AG04449 (cell line): ENCODE data around the gene SPEM1.
A peak's percentile ranks its signal among the peaks of the same experiment; 100 is the strongest.

ENCODE experiments used
- CTCF ChIA-PET: fragments of 350-600 bp; formaldehyde crosslinking; extraction: SDS; loops from one replicate; lab custom pipeline; 2021; ENCODE audit warnings: antibody characterized with exemption; lab: Yijun Ruan, JAX
- POLR2A ChIA-PET: fragments of 400-600, 350-600 bp; formaldehyde crosslinking; extraction: SDS; loops from one replicate; lab custom pipeline; 2020; ENCODE audit warnings: antibody characterized with exemption, inconsistent platforms; lab: Yijun Ruan, JAX
- DNase-seq: peaks from one replicate; pipeline ENCODE4 v3.0.0-alpha.2; 2010; ENCODE audit warnings: low read depth, low spot score
- H3K4me3 ChIP-seq: 2 replicates; pipeline ENCODE4 v1.5.1; 2011; ENCODE audit warnings: low read depth, mild to moderate bottlenecking, control low read depth, low read length
- TF ChIP-seq, protein P1 (sequence below): IDR thresholded peaks from one replicate; pipeline ENCODE4 v1.5.1; 2011; ENCODE audit warnings: mild to moderate bottlenecking, moderate library complexity, low read length, control low read depth, inconsistent platforms; ENCODE audit not compliant: insufficient read depth; ENCODE audit errors: missing control alignments

The SPEM1 gene

DNA sequence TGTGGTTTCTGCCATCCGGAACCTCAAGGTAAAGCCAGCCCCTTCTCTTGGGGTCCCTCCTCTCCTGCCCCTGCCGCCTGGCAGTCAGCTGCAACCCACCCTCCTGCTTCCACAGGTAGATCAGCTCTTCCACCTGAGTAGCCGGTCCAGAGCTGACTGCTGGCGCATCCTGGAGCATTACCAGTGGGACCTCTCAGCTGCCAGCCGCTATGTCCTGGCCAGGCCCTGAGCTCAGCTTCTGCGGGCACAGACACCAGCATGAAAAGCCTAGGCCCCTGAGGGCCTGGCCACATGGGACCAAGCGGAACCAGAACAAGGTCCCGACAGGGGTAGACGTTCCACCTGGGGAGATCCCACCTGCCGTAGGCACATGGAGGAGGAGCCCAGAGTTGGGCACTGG, 31.3 kb upstream of the SPEM1 start:
- ChIA-PET POLR2A (interaction anchor here (0.8 to 1.3 kb wide), 2 partner anchors 9 to 15 kb away, joined by 3 to 4 read pairs; partner anchors contain the start of gene TMEM256), CTCF (interaction anchor here (0.7 to 1.4 kb wide), 8 partner anchors 8 to 48 kb away, joined by 3 to 6 read pairs (median 4); partner anchors contain the start of genes TMEM256, TMEM95 and TNK1)
- TF ChIP-seq, protein P1, sequence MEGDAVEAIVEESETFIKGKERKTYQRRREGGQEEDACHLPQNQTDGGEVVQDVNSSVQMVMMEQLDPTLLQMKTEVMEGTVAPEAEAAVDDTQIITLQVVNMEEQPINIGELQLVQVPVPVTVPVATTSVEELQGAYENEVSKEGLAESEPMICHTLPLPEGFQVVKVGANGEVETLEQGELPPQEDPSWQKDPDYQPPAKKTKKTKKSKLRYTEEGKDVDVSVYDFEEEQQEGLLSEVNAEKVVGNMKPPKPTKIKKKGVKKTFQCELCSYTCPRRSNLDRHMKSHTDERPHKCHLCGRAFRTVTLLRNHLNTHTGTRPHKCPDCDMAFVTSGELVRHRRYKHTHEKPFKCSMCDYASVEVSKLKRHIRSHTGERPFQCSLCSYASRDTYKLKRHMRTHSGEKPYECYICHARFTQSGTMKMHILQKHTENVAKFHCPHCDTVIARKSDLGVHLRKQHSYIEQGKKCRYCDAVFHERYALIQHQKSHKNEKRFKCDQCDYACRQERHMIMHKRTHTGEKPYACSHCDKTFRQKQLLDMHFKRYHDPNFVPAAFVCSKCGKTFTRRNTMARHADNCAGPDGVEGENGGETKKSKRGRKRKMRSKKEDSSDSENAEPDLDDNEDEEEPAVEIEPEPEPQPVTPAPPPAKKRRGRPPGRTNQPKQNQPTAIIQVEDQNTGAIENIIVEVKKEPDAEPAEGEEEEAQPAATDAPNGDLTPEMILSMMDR, result no peak
- no peak overlapping the region for H3K4me3 ChIP-seq
- no peak for DNase-seq

DNA sequence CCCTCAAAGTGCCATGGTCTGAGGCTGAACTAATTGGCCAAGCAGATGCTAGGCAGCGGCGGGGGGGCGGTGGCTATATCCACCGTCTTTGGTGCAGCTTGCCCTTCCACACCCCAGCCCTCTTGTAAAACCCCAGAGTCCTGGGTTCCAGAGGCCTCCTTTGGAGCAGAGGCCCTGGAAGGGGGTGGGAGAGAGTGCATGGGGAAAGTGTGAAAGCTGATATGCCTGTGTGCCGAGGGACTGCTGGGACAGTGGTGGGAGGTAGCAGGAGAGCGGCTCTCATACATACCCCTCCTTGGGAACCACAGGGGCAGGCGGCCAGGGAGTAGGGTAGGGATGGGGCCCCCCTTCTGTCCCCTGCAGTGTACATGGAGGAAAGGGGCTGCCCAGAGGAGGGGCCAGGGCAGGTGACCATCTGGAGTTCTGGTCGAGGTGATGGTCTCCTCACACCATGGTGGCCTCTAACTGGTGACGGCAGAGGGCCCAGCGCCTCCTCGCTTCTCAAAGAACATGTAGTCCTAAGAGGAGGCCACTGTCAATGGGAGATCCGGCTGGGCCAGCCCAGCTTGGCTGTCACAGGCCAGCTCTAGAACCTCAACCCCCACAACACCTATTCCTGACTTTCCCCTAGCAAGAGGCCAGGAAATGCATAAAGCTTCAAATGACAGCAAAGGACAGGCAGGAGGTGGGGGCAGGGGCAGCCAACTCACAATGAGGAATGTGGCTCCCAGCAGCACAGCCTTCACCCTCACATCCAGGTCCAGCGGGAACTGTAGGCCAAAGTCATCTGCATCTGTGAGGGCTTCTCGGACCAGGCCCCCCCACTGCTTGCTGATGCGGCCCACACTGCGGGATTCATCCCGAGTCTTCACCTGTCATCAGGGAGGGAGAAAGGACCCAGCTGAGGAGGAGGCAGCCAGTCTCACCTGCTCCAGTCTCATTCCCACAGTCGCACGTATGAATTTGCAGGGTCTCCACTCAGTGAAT, 29.9 kb upstream of the SPEM1 start:
- TF ChIP-seq, protein P1, result no peak
- CTCF ChIA-PET, result interaction anchor here (0.8 to 1.2 kb wide), 2 partner anchors 10 kb away, joined by 3 read pairs; partner anchors contain the start of gene TNK1
- DNase-seq, result no peak
- POLR2A ChIA-PET, result interaction anchor here (0.6 to 0.8 kb wide), 2 partner anchors 10 to 14 kb away, joined by 3 read pairs; partner anchors contain the start of gene TMEM256
- no peak overlapping the region for H3K4me3 ChIP-seq

DNA sequence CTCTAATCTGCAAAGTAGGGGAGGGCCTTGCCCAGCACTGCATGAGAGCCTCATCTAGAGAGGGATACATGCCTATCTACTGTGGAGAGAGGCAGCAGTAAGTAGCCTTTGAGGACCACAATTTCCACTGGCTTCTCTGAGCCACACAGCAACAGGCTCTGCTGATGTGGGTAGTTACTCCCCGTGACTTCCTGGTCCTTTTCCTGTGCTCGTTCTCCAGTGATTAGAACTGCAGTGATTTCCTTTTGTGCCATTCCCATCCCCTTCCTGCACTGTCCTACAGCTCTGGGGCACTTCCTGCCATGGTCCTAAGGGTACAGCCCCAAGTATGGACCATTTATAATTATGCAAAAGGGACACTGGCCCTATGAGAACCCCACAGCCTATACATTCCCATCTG, 28.8 kb upstream of the SPEM1 start:
- ChIA-PET CTCF (interaction anchor here (0.8 kb wide), 1 partner anchor 11 kb away, joined by 3 read pairs; the partner anchor contains the start of gene TNK1), POLR2A (no interaction called here)
- no peak for DNase-seq
- TF ChIP-seq, protein P1, result no peak
- no peak overlapping the region for H3K4me3 ChIP-seq

DNA sequence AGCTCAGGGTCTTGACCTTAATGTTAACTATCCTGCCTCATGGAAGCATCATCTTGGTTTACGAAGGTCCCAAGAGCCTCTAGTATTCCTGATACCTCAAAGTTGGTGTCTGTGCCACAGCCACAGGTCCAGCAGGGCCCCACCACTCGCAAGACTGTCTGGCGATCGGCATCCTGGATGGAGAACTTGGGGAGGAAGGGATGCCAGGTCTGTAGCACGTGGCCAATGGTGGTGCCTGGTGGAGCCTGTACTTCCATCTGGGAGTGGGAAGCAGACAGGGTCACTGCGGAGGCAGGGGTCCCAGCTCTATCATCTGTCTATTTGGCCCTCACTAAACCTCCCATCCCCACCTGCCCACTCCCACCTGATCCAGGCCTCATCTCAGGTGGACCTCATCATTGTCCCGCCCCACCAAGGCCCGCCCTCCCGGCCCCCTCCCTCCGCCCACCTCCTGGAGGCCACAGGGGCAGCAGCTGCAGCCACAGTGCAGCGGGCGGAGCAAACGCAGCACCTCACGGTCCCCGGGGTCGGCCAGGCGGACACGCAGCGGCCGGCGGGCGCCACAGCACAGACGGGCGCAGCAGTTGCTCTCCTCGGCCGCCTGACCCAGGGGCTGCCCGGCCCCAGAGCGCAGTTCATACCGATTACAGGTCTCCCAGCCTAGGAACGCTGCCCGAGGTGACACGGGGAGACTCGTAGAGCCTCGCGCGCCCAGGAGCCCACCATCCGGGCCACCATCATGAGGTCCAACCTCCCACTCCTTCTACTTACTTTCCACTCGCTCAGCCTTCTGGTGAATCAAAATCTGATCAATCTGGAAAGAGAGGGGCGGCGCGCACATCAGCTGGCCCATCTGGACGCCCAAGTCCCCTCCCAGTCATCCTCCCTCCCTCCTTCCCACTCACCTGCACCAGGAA, 27.2 kb upstream of the SPEM1 start:
- ChIA-PET POLR2A (interaction anchor here (0.6 kb wide), 1 partner anchor 164 kb away, joined by 3 read pairs; no protein-coding TSS in a partner anchor), CTCF (interaction anchor here (0.7 to 1.6 kb wide), 3 partner anchors 9 to 89 kb away, joined by 3 to 4 read pairs (median 4); no protein-coding TSS in a partner anchor)
- DNase-seq, result no peak
- H3K4me3 ChIP-seq, result peak overlapping the region; percentile 88
- TF ChIP-seq, protein P1, result no peak

DNA sequence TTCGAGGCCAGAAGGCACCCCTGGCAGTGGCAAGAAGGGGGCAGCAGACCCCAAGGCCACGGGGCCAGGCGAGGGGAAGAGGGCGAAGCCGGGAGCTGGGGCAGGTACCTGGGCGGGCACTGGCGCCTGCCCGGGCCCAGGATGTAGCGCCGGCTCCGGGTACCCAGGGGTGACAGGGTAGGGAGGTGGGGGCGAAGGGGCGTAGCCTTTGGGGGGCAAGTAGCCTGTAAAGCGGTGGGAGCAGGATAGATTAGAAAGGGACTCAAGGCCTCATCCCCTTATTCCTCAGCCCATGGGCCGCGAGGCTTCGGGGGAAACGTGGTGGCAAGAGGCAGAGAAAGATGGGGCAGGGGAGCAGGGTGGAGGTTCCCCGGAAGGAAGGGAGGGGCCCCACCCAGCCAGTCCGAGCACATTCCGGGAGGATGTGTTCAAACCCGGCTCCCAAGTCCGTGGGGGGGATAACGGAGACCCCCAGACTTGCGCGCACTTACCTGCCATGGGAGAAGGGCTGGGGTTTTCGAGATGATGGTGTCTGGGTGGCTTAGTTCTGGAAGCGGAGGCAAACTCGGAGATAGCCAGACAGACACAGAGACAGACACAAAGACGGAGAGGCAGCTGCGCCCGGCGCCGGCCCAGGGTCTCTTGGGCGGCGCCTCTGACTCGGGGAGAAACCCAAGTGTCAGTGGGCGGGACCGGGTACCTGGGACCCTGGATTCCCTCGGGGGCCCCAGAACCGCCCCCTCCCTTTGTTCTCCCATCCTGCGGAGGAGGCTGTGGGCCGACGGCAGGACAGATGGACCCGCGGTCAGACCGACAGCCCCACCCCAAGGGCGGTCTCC, 26.3 kb upstream of the SPEM1 start:
- H3K4me3 ChIP-seq, result peak overlapping the region; percentile 88
- ChIA-PET POLR2A (interaction anchor here (0.6 to 1.0 kb wide), 7 partner anchors 8 to 164 kb away, joined by 3 to 6 read pairs (median 3); partner anchors contain the start of gene TMEM256), CTCF (interaction anchor here (1.3 to 1.6 kb wide), 2 partner anchors 10 to 43 kb away, joined by 4 read pairs; no protein-coding TSS in a partner anchor)
- DNase-seq, result no peak
- TF ChIP-seq, protein P1, result peak; percentile 15
